Measurements from ENCODE around the gene UBXN4. TPM values are rescaled to one million over a fixed set of nuclear protein-coding genes. Genes with fewer than 3 reads are reported as not detected.

UBXN4 gene
- total RNA-seq, 2 experiments from 2014 or later: 90.5 to 105 TPM

DNA sequence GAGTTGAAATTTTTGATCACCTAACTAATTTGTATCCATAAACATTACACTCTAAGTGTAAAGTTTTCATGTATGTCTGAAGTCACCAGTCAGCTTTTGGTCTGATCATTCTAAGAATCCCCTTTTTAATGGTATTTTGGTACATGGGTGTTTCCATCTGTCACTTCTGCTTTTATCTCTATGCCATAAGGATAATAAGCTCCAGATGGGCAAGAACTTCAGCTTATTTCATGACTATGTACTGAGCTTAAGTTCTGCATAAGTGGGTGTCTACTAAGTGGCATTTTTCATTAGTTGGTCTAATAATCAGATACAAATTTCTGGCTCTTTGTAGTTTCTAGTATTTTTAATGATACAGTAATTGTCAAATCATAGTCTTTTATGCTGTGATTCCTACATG lies 20.4 kb downstream of the UBXN4 start:
- Mint-ChIP-seq H3K27ac (no peak overlapping the region), H3K36me3 (ENCODE audit: low read depth) (peaks cover 46% of the 10 kb centered on the region), H3K4me1 (ENCODE audit: low read depth) (peaks cover 18% of the 10 kb centered on the region), H3K9me3 (peaks cover under 1% of the 10 kb centered on the region), H3K4me3 (no peak overlapping the region), H3K27me3 (no peaks in the 10 kb centered on the region)
- no peak for DNase-seq
- TF ChIP-seq, protein P1, sequence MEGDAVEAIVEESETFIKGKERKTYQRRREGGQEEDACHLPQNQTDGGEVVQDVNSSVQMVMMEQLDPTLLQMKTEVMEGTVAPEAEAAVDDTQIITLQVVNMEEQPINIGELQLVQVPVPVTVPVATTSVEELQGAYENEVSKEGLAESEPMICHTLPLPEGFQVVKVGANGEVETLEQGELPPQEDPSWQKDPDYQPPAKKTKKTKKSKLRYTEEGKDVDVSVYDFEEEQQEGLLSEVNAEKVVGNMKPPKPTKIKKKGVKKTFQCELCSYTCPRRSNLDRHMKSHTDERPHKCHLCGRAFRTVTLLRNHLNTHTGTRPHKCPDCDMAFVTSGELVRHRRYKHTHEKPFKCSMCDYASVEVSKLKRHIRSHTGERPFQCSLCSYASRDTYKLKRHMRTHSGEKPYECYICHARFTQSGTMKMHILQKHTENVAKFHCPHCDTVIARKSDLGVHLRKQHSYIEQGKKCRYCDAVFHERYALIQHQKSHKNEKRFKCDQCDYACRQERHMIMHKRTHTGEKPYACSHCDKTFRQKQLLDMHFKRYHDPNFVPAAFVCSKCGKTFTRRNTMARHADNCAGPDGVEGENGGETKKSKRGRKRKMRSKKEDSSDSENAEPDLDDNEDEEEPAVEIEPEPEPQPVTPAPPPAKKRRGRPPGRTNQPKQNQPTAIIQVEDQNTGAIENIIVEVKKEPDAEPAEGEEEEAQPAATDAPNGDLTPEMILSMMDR (IDR thresholded peaks at IDR 0.05): no peak
- no peak for ATAC-seq
- CTCF ChIA-PET: interaction anchor here (0.9 to 2.0 kb wide), 4 partner anchors 9 to 758 kb away, joined by 3 to 8 read pairs (median 4); no protein-coding TSS in a partner anchor
- POLR2A ChIA-PET: interaction anchor here (0.9 kb wide), 1 partner anchor 9 kb away, joined by 3 read pairs; no protein-coding TSS in a partner anchor
- intact Hi-C loops (cut with micrococcal nuclease): no loop called here

DNA sequence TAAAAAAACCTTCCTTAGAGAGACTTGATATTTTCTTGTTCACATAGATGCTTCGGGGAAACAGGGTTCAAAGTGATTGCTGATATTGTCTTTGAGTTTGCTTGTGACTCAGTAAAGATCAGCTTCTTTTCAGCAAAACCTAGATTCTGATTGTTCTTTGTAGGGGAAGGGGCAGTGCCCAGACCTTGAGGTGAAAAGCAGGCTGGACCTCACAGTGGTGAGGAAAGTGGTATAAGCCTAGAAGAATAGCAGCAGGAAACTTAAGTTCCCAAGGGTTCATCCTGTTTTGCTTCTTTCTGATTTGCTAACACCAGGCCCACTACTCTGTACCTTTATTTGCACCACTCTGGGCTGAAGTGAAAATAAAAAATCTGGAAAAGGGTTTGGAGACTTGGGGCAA lies 20.9 kb downstream of the UBXN4 start:
- DNase-seq (no peak), ATAC-seq (no peak)
- TF ChIP-seq, protein P1 (IDR thresholded peaks at IDR 0.05): no peak
- intact Hi-C loops (cut with micrococcal nuclease): no loop called here
- no peak overlapping the region for H3K27ac Mint-ChIP-seq
- ChIA-PET POLR2A (interaction anchor here (0.8 to 0.9 kb wide), 2 partner anchors 8 to 18 kb away, joined by 3 read pairs; no protein-coding TSS in a partner anchor), CTCF (interaction anchor here (0.9 to 2.0 kb wide), 3 partner anchors 8 to 759 kb away, joined by 3 to 8 read pairs (median 3); no protein-coding TSS in a partner anchor)
- H3K4me1 Mint-ChIP-seq (ENCODE audit: low read depth): peaks cover 20% of the 10 kb centered on the region
- H3K9me3 Mint-ChIP-seq: no peaks in the 10 kb centered on the region
- peaks cover 44% of the 10 kb centered on the region for H3K36me3 Mint-ChIP-seq (ENCODE audit: low read depth)
- no peaks in the 10 kb centered on the region for H3K27me3 Mint-ChIP-seq
- H3K4me3 Mint-ChIP-seq: no peak overlapping the region

DNA sequence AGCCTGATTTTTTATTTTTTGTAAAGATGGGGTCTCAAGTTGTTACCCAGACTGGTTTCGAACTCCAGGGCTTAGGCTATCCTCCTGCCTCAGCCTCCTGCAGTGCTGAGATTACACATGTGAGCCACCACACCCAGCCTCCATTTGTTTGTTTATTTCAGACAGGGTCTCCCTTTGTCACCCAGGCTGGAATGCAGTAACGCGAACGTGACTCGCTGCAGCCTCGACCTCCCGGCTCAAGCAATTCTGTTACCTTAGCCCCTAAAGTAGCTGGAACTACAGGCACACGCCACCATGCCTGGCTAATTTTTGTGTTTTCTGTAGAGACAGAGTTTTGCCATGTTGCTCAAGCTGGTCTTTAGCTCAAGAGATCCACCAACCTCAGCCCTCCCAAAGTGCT lies 27.2 kb downstream of the UBXN4 start:
- intact Hi-C loops (cut with micrococcal nuclease): no loop called here
- H3K36me3 Mint-ChIP-seq (ENCODE audit: low read depth): peaks cover 47% of the 10 kb centered on the region
- TF ChIP-seq, protein P1 (IDR thresholded peaks at IDR 0.05): no peak
- ATAC-seq (no peak), DNase-seq (no peak)
- no peak overlapping the region for H3K4me3 Mint-ChIP-seq
- H3K9me3 Mint-ChIP-seq: no peaks in the 10 kb centered on the region
- CTCF ChIA-PET: interaction anchor here (1.4 to 3.0 kb wide), 2 partner anchors 25 to 29 kb away, joined by 3 to 11 read pairs; no protein-coding TSS in a partner anchor
- H3K27me3 Mint-ChIP-seq: no peaks in the 10 kb centered on the region
- no peak overlapping the region for H3K27ac Mint-ChIP-seq
- peaks cover 16% of the 10 kb centered on the region for H3K4me1 Mint-ChIP-seq (ENCODE audit: low read depth)
- POLR2A ChIA-PET: interaction anchor here (2.2 kb wide), 1 partner anchor 23 kb away, joined by 6 read pairs; no protein-coding TSS in a partner anchor

DNA sequence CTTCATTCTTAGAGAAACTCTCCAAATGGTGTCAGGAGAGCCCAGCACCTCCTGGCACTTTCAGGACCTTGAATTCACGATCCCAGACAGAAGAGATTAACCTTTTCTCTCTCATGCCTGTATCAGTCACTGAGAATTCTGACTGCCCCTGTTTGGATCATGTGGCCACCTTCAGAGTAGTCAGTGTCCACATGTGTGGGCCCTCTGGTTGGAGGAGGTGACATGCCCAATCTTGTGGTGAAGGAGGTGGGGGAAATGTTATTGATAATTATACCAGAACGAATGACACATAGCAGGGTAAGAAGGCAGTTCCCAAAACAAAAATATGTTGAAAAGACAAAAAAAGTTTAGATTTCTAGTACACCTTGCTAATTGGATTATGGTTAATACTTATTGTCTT lies 31.7 kb downstream of the UBXN4 start:
- TF ChIP-seq, protein P1 (IDR thresholded peaks at IDR 0.05): no peak
- intact Hi-C loops (cut with micrococcal nuclease): no loop called here
- Mint-ChIP-seq H3K4me1 (ENCODE audit: low read depth) (peaks cover 10% of the 10 kb centered on the region), H3K27ac (peak overlapping the region; percentile 68), H3K27me3 (no peaks in the 10 kb centered on the region), H3K4me3 (no peak overlapping the region), H3K36me3 (ENCODE audit: low read depth) (peaks cover 51% of the 10 kb centered on the region), H3K9me3 (no peaks in the 10 kb centered on the region)
- DNase-seq: peak; percentile 24
- peak; percentile 56 for ATAC-seq
- CTCF ChIA-PET: interaction anchor here (0.9 to 1.5 kb wide), 3 partner anchors 11 to 24 kb away, joined by 3 to 6 read pairs (median 5); no protein-coding TSS in a partner anchor
- POLR2A ChIA-PET: no interaction called here

DNA sequence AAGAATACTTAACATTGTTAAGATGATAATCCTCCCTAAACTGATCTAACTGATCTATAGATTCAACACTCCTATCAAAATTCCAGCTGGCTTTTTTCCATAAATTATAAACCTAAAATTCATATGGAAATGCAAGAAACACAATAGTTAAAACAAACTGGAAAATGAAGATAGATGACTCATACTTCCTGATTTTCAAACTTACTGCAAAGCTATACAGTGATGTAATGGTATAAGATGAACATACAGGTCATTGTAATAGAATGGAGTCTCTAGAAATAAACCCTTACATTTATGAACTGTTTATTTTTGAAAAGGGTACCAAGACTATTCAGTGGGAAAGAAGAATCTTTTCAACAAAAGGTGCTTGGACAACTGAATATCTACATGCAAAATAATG lies 32.3 kb downstream of the UBXN4 start:
- ChIA-PET POLR2A (no interaction called here), CTCF (interaction anchor here (0.9 to 1.4 kb wide), 2 partner anchors 11 to 23 kb away, joined by 3 to 6 read pairs; no protein-coding TSS in a partner anchor)
- intact Hi-C loops (cut with micrococcal nuclease): no loop called here
- Mint-ChIP-seq H3K4me1 (ENCODE audit: low read depth) (peaks cover 10% of the 10 kb centered on the region), H3K27ac (peak overlapping the region; percentile 61), H3K9me3 (no peaks in the 10 kb centered on the region), H3K36me3 (ENCODE audit: low read depth) (peaks cover 52% of the 10 kb centered on the region), H3K27me3 (no peaks in the 10 kb centered on the region), H3K4me3 (no peak overlapping the region)
- TF ChIP-seq, protein P1 (IDR thresholded peaks at IDR 0.05): no peak
- ATAC-seq (no peak), DNase-seq (no peak)
